ENCODE results near the gene RFX4.

Gene RFX4

GRCh38 chr12:106767206-106767605 lies 184.4 kb downstream of the RFX4 start:
- TF ChIP-seq CTCF (IDR thresholded peaks at IDR 0.05; ENCODE audit: low read depth, low read length): no peak
- no peak for DNase-seq (ENCODE audit: extremely low read depth, low read depth)

- no peak for TF ChIP-seq CTCF (IDR thresholded peaks at IDR 0.05; ENCODE audit: low read depth, low read length)
- no peak for DNase-seq (ENCODE audit: extremely low read depth, low read depth)
Measured at GRCh38 chr12:106767954-106768822, 185.4 kb downstream of the RFX4 start.

GRCh38 chr12:106769078-106769477 lies 186.3 kb downstream of the RFX4 start:
- DNase-seq (ENCODE audit: extremely low read depth, low read depth): no peak
- no peak for TF ChIP-seq CTCF (IDR thresholded peaks at IDR 0.05; ENCODE audit: low read depth, low read length)

- TF ChIP-seq CTCF (IDR thresholded peaks at IDR 0.05; ENCODE audit: low read depth, low read length): no peak
- DNase-seq (ENCODE audit: extremely low read depth, low read depth): no peak
Measured at GRCh38 chr12:106769546-106769945, 186.7 kb downstream of the RFX4 start.

- no peak for TF ChIP-seq CTCF (IDR thresholded peaks at IDR 0.05; ENCODE audit: low read depth, low read length)
- no peak for DNase-seq (ENCODE audit: extremely low read depth, low read depth)
Measured at GRCh38 chr12:106771425-106771824, 188.6 kb downstream of the RFX4 start.

- no peak for DNase-seq (ENCODE audit: extremely low read depth, low read depth)
- TF ChIP-seq CTCF (IDR thresholded peaks at IDR 0.05; ENCODE audit: low read depth, low read length): no peak
Measured at GRCh38 chr12:106773286-106774004, 190.6 kb downstream of the RFX4 start.
